GM23338 (cell line): ENCODE data around the gene MYCN. TPM values are rescaled to one million over a fixed set of nuclear protein-coding genes. Genes with fewer than 3 reads are reported as not detected.

Source experiments
- ATAC-seq: fragments of 200-7000 bp; cut with Tn5 transposase; 3 replicates; pipeline ENCODE4 v1.9.1; 2020
- DNase-seq: peaks from one replicate; pipeline ENCODE4 v3.0.0-alpha.2; 2015; ENCODE audit warnings: low spot score
- H2AFZ ChIP-seq: fragments of 200-600 bp; sonication (generic); 2 replicates; pipeline ENCODE4 v1.8.0; 2016; ENCODE audit warnings: antibody characterized with exemption, mild to moderate bottlenecking, moderate library complexity
- H3F3A ChIP-seq: fragments of 200-600 bp; sonication (generic); replicated peaks from 2 replicates; pipeline ENCODE4 v1.8.0; 2017; ENCODE audit warnings: antibody characterized with exemption, mixed run types, low read depth
- H3K27ac ChIP-seq: fragments of 200-600 bp; sonication (generic); 2 replicates; pipeline ENCODE4 v1.6.1; 2016; ENCODE audit warnings: low read depth
- H3K27me3 ChIP-seq: fragments of 200-600 bp; sonication (generic); 2 replicates; pipeline ENCODE4 v1.8.0; 2016; ENCODE audit warnings: mild to moderate bottlenecking, mixed run types, moderate library complexity; ENCODE audit not compliant: insufficient read depth
- H3K36me3 ChIP-seq: fragments of 200-600 bp; sonication (generic); 2 replicates; pipeline ENCODE4 v1.8.0; 2016; ENCODE audit warnings: mild to moderate bottlenecking; ENCODE audit not compliant: insufficient read depth
- H3K4me1 ChIP-seq: fragments of 200-600 bp; sonication (generic); 2 replicates; pipeline ENCODE4 v1.8.0; 2016; ENCODE audit warnings: mild to moderate bottlenecking, moderate library complexity; ENCODE audit not compliant: insufficient read depth
- H3K4me2 ChIP-seq: fragments of 200-600 bp; sonication (generic); 2 replicates; pipeline ENCODE4 v1.7.1; 2017; ENCODE audit warnings: mixed run types
- H3K4me3 ChIP-seq: fragments of 200-600 bp; sonication (generic); 2 replicates; pipeline ENCODE4 v1.6.1; 2016; ENCODE audit warnings: mixed run types
- H3K79me2 ChIP-seq: fragments of 200-600 bp; sonication (generic); replicated peaks from 2 replicates; pipeline ENCODE4 v1.8.0; 2017; ENCODE audit warnings: mild to moderate bottlenecking; ENCODE audit not compliant: insufficient read depth
- H3K9me2 ChIP-seq: fragments of 200-600 bp; sonication (generic); 2 replicates; pipeline ENCODE4 v1.8.0; 2017; ENCODE audit not compliant: insufficient read depth
- H4K20me1 ChIP-seq: fragments of 200-600 bp; sonication (generic); replicated peaks from 2 replicates; pipeline ENCODE4 v1.8.0; 2017; ENCODE audit warnings: mild to moderate bottlenecking; ENCODE audit not compliant: insufficient read depth
- H3K27ac Mint-ChIP-seq: 2 replicates; pipeline ENCODE4 v1.8.0; 2020; ENCODE audit warnings: inconsistent platforms, mild to moderate bottlenecking, moderate library complexity, mixed read lengths
- H3K27me3 Mint-ChIP-seq: 3 replicates; pipeline ENCODE4 v1.8.0; 2022; ENCODE audit warnings: low read depth, mild to moderate bottlenecking, moderate library complexity, mixed read lengths, inconsistent platforms; ENCODE audit not compliant: insufficient read depth, poor library complexity
- H3K36me3 Mint-ChIP-seq: 3 replicates; pipeline ENCODE4 v1.8.0; 2021; ENCODE audit warnings: low read depth, mild to moderate bottlenecking, inconsistent platforms, moderate library complexity, mixed read lengths
- H3K4me1 Mint-ChIP-seq: 3 replicates; pipeline ENCODE4 v1.8.0; 2020; ENCODE audit warnings: mild to moderate bottlenecking, inconsistent platforms, mixed read lengths
- H3K4me3 Mint-ChIP-seq: 3 replicates; pipeline ENCODE4 v1.8.0; 2021; ENCODE audit warnings: moderate library complexity, mild to moderate bottlenecking, inconsistent platforms, mixed read lengths
- H3K9me3 Mint-ChIP-seq: 3 replicates; pipeline ENCODE4 v1.8.0; 2020; ENCODE audit warnings: moderate library complexity, mild to moderate bottlenecking, inconsistent platforms, mixed read lengths
- ETS1 ChIP-seq: IDR thresholded peaks from 2 replicates; pipeline ENCODE4 v1.6.1; 2016; ENCODE audit warnings: antibody characterized with exemption
- JUNB ChIP-seq: IDR thresholded peaks from one replicate; pipeline ENCODE4 v1.6.1; 2016; ENCODE audit warnings: antibody characterized with exemption; ENCODE audit not compliant: unreplicated experiment
- POLR2AphosphoS5 ChIP-seq: IDR thresholded peaks from 2 replicates; pipeline ENCODE4 v1.6.1; 2016; ENCODE audit warnings: antibody characterized with exemption, low read depth
- STAT1 ChIP-seq: IDR thresholded peaks from one replicate; pipeline ENCODE4 v1.6.1; 2016; ENCODE audit warnings: antibody characterized with exemption; ENCODE audit not compliant: unreplicated experiment
- ZNF331 ChIP-seq: fragments of 250-450 bp; sonication (Bioruptor Pico); IDR thresholded peaks from 2 replicates; pipeline ENCODE4 v1.5.0; 2020; ENCODE audit warnings: low read depth, mild to moderate bottlenecking, moderate library complexity
- polyA plus RNA-seq: library from polyadenylated mRNA; unstranded; fragments of >200 nt; fragmentation: Nextera tagmentation; extraction: Ambion mirVana; gene quantifications from 2 replicates; pipeline ENCODE4 v1.2.1, GENCODE V29; 2016
- total RNA-seq: library from RNA; depleted of rRNA; stranded (reverse); fragments of >200 nt; shearing (Covaris generic); gene quantifications from 2 replicates; pipeline ENCODE4 v1.2.3, GENCODE V29; 2014
- TF ChIP-seq, protein P1 (sequence below): fragments of 250-450 bp; sonication (Bioruptor Pico); IDR thresholded peaks from 2 replicates; pipeline ENCODE4 v1.5.0; 2020; ENCODE audit warnings: mild to moderate bottlenecking, moderate library complexity

Gene MYCN
- total and polyA plus RNA-seq, 2 experiments from 2014 or later, result 50.8 to 145 TPM

DNA sequence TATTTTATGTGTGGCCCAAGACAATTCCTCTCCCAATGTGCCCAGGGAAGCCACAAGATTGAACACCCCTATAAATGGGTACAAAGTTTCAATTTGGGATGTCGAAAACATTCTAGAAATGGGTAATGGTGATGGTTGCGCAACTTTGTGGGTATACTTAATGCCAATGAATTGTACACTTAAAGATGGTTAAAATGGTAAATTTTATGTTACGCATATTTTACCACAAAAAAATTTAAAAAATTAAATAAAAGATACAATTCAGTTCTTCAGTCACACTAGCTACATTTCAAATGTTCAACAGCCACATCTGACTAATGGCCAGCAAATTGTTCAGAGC, 34.9 kb downstream of the MYCN start:
- peaks cover 2% of the 10 kb centered on the region; the same call in 1 of the 3 replicates for H3K36me3 Mint-ChIP-seq

DNA sequence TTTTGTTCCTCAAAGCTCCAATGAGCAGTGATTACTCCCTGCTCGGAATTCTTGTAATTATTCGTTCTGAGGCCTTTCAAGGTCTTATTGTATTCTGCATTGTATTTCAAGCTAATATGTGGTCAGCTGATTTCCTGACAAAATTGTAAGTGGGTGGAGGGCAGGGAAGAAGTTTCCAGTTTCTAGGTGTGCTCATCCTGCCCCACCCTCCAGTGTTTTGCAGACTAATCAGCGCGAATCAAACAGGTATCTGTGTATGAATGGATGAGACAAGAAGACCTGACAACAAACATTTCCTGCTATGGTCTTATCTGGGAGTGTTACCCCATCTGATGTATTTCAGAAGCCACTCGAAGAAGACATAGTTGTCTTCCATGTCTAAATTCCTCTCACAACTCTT, 35.3 kb downstream of the MYCN start:
- Histone ChIP-seq H3K79me2 (no peaks in the 10 kb centered on the region), H3K36me3 (no peaks in the 10 kb centered on the region), H3F3A (no peaks in the 10 kb centered on the region), H2AFZ (peak overlapping the region; percentile 79), H3K27ac (no peak overlapping the region), H3K4me3 (no peak overlapping the region), H4K20me1 (no peaks in the 10 kb centered on the region), H3K4me2 (0 out of 2 replicates have a peak overlapping the region, but pooled peaks have one; percentile 28), H3K4me1 (peaks cover 48% of the 10 kb centered on the region), H3K9me2 (no peaks in the 10 kb centered on the region), H3K27me3 (no peaks in the 10 kb centered on the region)
- peaks cover 3% of the 10 kb centered on the region for H3K27me3 Mint-ChIP-seq
- no peak overlapping the region for H3K4me3 Mint-ChIP-seq
- no peak overlapping the region for H3K27ac Mint-ChIP-seq
- H3K4me1 Mint-ChIP-seq, result peaks cover 47% of the 10 kb centered on the region
- ATAC-seq, result no peak
- TF ChIP-seq POLR2AphosphoS5 (no peak), STAT1 (no peak)
- TF ChIP-seq, protein P1, sequence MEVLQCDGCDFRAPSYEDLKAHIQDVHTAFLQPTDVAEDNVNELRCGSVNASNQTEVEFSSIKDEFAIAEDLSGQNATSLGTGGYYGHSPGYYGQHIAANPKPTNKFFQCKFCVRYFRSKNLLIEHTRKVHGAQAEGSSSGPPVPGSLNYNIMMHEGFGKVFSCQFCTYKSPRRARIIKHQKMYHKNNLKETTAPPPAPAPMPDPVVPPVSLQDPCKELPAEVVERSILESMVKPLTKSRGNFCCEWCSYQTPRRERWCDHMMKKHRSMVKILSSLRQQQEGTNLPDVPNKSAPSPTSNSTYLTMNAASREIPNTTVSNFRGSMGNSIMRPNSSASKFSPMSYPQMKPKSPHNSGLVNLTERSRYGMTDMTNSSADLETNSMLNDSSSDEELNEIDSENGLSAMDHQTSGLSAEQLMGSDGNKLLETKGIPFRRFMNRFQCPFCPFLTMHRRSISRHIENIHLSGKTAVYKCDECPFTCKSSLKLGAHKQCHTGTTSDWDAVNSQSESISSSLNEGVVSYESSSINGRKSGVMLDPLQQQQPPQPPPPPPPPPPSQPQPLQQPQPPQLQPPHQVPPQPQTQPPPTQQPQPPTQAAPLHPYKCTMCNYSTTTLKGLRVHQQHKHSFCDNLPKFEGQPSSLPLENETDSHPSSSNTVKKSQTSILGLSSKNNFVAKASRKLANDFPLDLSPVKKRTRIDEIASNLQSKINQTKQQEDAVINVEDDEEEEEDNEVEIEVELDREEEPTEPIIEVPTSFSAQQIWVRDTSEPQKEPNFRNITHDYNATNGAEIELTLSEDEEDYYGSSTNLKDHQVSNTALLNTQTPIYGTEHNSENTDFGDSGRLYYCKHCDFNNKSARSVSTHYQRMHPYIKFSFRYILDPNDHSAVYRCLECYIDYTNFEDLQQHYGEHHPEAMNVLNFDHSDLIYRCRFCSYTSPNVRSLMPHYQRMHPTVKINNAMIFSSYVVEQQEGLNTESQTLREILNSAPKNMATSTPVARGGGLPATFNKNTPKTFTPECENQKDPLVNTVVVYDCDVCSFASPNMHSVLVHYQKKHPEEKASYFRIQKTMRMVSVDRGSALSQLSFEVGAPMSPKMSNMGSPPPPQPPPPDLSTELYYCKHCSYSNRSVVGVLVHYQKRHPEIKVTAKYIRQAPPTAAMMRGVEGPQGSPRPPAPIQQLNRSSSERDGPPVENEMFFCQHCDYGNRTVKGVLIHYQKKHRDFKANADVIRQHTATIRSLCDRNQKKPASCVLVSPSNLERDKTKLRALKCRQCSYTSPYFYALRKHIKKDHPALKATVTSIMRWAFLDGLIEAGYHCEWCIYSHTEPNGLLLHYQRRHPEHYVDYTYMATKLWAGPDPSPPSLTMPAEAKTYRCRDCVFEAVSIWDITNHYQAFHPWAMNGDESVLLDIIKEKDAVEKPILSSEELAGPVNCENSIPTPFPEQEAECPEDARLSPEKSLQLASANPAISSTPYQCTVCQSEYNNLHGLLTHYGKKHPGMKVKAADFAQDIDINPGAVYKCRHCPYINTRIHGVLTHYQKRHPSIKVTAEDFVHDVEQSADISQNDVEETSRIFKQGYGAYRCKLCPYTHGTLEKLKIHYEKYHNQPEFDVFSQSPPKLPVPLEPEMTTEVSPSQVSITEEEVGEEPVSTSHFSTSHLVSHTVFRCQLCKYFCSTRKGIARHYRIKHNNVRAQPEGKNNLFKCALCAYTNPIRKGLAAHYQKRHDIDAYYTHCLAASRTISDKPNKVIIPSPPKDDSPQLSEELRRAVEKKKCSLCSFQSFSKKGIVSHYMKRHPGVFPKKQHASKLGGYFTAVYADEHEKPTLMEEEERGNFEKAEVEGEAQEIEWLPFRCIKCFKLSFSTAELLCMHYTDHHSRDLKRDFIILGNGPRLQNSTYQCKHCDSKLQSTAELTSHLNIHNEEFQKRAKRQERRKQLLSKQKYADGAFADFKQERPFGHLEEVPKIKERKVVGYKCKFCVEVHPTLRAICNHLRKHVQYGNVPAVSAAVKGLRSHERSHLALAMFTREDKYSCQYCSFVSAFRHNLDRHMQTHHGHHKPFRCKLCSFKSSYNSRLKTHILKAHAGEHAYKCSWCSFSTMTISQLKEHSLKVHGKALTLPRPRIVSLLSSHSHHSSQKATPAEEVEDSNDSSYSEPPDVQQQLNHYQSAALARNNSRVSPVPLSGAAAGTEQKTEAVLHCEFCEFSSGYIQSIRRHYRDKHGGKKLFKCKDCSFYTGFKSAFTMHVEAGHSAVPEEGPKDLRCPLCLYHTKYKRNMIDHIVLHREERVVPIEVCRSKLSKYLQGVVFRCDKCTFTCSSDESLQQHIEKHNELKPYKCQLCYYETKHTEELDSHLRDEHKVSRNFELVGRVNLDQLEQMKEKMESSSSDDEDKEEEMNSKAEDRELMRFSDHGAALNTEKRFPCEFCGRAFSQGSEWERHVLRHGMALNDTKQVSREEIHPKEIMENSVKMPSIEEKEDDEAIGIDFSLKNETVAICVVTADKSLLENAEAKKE (CRISPR knock-in tag), result no peak
- no peaks in the 10 kb centered on the region; the same call in 2 of the 3 replicates for H3K9me3 Mint-ChIP-seq
- H3K36me3 Mint-ChIP-seq, result peaks cover 2% of the 10 kb centered on the region; the same call in 1 of the 3 replicates
- DNase-seq, result no peak

More for the DNA sequence above, 34.9 kb downstream of the MYCN start:
- Histone ChIP-seq H3K4me1 (peaks cover 48% of the 10 kb centered on the region), H3K4me3 (no peak overlapping the region), H2AFZ (no peak overlapping the region), H3K27me3 (no peaks in the 10 kb centered on the region), H3K27ac (no peak overlapping the region), H3K4me2 (no peak overlapping the region), H3K36me3 (no peaks in the 10 kb centered on the region), H3K9me2 (no peaks in the 10 kb centered on the region), H3F3A (no peaks in the 10 kb centered on the region), H3K79me2 (no peaks in the 10 kb centered on the region), H4K20me1 (no peaks in the 10 kb centered on the region)
- Mint-ChIP-seq H3K27me3 (peaks cover 3% of the 10 kb centered on the region), H3K4me1 (peaks cover 46% of the 10 kb centered on the region), H3K4me3 (no peak overlapping the region), H3K27ac (no peak overlapping the region), H3K9me3 (no peaks in the 10 kb centered on the region; the same call in 2 of the 3 replicates)
- no peak for ATAC-seq
- DNase-seq, result no peak
- no peak for TF ChIP-seq JUNB
- no peak for TF ChIP-seq ETS1
- no peak for TF ChIP-seq POLR2AphosphoS5
- TF ChIP-seq ZNF331 (CRISPR knock-in tag), result no peak
